Measurements from ENCODE around the gene DPM3.

- TF ChIP-seq GABPA (IDR thresholded peaks at IDR 0.05; ENCODE audit: low read depth) (no peak), POLR2AphosphoS5 (IDR thresholded peaks at IDR 0.05; ENCODE audit: low read depth) (no peak)
- TF ChIP-seq, protein P1, sequence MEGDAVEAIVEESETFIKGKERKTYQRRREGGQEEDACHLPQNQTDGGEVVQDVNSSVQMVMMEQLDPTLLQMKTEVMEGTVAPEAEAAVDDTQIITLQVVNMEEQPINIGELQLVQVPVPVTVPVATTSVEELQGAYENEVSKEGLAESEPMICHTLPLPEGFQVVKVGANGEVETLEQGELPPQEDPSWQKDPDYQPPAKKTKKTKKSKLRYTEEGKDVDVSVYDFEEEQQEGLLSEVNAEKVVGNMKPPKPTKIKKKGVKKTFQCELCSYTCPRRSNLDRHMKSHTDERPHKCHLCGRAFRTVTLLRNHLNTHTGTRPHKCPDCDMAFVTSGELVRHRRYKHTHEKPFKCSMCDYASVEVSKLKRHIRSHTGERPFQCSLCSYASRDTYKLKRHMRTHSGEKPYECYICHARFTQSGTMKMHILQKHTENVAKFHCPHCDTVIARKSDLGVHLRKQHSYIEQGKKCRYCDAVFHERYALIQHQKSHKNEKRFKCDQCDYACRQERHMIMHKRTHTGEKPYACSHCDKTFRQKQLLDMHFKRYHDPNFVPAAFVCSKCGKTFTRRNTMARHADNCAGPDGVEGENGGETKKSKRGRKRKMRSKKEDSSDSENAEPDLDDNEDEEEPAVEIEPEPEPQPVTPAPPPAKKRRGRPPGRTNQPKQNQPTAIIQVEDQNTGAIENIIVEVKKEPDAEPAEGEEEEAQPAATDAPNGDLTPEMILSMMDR (IDR thresholded peaks at IDR 0.05; ENCODE audit: insufficient read depth, low read length): no peak
Observed at GRCh38 chr1:155104605-155105534, 35.5 kb downstream of the DPM3 start.
